Measurements from ENCODE around the gene GPRC5C.
"Not testable (repeated sequence)": the region's sequence is repeated elsewhere in the genome, so short reads cannot be mapped to it uniquely, and the experiment has no call there.

The GPRC5C gene

DNA sequence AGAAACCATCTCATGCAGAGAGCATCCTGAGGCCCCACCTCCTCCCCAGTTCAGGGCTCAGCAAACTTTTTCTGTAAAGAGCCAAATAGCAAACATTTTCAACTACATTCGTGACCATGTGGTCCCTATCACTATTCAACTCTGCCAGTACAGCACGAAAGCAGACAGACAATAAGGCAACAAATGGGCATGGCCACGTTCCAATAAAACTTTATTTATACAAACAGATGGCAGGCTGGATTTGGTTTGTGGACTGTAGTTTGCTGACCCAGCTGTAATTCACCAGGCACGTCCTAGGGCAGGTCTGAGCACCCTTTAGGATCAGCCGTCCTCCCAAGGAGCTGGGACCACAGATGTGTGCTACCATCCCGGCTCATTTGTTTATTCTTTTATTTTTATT is 27.1 kb upstream of the GPRC5C start:
- intact Hi-C loops (cut with DNase I) = no loop called here
- peak in 1 of 10 donors; percentile 43 for DNase-seq

DNA sequence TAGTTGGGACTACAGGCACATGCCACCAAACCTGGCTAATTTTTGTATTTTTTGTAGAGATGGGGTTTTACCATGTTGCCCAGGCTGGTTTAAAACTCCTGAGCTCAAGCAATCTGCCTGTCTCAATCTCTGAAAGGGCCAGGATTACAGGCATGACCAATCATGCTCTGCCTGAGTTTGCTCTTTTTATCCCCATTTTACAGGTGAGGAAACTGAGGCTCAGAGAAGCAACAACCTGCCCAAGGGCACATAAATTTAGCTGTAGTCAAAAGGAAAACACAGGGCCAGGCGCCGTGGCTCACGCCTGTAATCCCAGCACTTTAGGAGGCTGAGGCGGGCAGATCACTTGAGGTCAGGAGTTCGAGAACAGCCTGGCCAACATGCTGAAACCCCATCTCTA is 26.6 kb upstream of the GPRC5C start:
- peak in 1 of 10 donors; percentile 11 for DNase-seq
- intact Hi-C loops (cut with DNase I) = not testable (repeated sequence)

DNA sequence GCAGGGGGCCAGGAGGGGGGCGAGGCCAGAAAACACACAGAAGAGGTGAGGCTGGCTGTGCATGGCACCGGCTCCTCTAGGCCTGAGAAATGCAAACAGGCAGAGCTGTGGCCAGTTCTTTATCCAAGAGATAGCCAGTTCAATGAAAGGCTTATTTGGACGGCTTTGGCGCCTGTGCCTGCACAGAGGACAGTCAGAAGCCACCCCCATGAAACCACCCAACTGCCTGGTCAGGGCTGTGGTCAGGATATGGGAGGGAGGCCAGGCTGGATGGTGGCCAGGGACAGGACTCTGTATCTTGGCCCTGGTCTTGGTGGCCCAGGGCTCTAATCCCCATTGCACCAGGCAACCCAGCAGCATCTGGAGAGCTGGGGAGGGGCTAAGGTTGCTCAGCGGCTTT is 24.5 kb upstream of the GPRC5C start:
- intact Hi-C loops (cut with DNase I) = no loop called here

DNA sequence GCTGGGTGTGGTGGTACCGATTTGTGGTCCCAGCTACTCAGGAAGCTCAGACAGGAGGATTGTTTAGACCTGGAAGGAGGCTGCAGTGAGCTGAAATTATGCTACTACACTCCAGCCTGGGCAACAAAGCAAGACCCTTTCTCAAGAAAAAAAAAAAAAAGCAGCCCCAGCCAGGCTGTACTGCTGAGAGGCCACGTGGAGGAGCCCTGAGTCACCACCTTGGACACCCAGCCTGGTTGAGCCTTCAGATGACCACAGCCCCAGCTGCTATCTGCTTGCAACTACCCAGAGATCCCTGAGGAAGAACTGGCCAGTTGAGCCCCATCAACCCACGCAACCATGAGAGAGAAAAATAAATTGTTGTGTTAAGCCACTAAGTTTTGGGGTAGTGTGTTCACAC is 23.6 kb upstream of the GPRC5C start:
- intact Hi-C loops (cut with DNase I) = no loop called here
- peak in 1 of 10 donors; percentile 43 for DNase-seq

More for the DNA sequence above, 24.5 kb upstream of the GPRC5C start:
- peak in 1 of 10 donors; percentile 56 for DNase-seq

DNA sequence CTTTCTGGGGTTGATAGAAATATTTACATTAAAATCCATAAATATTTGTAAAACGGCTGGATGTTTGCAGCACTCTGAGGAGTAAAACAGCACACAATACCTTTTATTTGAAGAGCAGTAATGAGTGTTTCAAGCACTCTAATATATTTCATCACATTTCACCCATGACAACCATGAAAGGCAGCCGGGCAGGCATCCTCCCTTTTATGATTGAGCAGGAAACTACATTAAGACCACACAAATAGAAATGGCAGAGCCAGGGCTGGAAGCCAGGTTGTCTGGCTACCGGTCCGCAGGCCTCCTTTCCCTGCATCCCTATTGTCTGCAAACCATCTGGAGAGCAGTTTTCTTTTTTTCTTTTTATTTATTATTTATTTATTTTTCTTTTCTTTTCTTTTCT is 23.1 kb upstream of the GPRC5C start:
- peak in 1 of 10 donors; percentile 33 for DNase-seq
- intact Hi-C loops (cut with DNase I) = no loop called here

DNA sequence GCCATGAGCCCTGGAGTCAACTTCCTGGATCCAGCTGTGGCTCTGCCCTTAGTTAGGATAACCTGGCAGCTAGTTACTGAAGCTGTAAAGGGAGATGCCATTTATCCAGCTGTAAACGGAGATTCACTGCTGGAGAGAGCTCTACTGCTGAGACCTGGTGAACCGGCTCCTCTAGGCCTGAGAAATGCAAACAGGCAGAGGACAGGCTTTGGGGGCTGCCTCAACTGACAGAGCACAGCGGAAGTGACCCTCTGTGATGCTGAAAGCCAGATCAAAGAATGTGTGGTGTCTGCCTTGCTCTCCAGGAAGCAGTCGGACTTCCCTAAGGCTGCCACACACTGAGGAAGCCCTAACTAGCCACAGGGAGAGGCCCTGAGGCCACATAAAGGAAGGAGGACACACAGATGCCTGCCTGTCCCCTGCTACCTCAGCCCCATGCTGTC is 21.9 kb upstream of the GPRC5C start:
- DNase-seq = peak in 1 of 10 donors; percentile 1
- intact Hi-C loops (cut with DNase I) = no loop called here

DNA sequence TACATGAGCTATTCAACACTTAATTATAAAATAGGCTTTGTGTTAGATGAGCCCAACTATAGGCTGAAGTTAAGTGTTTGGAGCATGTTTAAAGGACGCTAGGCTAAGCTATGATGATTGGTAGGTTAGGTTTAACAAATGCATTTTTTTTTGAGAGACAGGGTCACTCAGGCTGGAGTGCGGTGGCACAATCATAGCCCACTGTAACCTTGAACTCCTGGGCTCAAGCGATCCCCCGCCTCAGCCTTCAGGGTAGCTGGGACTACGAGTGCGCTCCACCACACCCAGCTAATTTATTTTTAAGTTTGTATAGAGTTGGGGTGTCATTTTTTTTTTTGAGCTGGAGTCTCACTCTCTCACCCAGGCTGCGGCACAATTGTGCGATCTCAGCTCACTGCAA is 19.3 kb upstream of the GPRC5C start:
- intact Hi-C loops (cut with DNase I) = no loop called here
- peak in 1 of 10 donors; percentile 43 for DNase-seq

DNA sequence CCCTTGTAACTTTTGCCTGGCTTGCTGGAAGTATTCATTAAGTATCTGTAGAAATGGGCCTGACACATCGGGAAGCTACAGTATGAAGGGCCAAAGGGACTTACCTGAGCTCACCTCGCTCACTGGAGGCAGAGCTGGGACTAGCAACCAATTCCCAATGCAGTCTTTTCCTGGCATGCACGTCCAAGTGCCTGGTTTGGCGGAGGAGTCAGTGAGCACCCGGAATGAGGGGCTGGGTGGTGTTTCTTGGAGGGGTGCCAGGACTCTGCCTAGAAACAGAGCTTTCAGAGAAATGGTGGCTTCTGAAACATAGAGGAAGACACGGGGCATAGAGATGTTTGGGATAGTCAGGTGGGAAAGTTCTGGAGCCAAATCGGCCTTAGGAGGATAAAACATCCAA is 18.4 kb upstream of the GPRC5C start:
- intact Hi-C loops (cut with DNase I) = no loop called here
- DNase-seq = peak in 2 of 10 donors; percentile 38 to 67

DNA sequence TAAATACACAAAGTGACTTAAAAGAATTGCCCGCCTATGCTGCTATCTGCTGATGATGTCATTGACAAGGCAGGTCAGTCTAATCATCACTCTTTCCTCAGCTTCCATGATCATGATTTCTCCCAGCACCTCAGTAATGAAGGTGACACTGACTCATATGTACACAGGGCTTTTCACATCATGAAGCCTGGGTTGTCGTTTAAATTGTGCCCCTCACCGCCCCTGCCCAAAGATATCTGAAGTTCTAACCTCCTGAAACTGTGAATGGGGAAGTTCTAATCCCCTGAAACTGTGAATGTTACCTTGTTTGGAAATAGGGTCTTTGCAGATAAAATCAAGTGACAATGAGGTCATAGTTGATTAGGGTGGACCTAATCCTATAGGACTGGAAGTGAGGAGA is 17.4 kb upstream of the GPRC5C start:
- DNase-seq = no peak
- intact Hi-C loops (cut with DNase I) = no loop called here

DNA sequence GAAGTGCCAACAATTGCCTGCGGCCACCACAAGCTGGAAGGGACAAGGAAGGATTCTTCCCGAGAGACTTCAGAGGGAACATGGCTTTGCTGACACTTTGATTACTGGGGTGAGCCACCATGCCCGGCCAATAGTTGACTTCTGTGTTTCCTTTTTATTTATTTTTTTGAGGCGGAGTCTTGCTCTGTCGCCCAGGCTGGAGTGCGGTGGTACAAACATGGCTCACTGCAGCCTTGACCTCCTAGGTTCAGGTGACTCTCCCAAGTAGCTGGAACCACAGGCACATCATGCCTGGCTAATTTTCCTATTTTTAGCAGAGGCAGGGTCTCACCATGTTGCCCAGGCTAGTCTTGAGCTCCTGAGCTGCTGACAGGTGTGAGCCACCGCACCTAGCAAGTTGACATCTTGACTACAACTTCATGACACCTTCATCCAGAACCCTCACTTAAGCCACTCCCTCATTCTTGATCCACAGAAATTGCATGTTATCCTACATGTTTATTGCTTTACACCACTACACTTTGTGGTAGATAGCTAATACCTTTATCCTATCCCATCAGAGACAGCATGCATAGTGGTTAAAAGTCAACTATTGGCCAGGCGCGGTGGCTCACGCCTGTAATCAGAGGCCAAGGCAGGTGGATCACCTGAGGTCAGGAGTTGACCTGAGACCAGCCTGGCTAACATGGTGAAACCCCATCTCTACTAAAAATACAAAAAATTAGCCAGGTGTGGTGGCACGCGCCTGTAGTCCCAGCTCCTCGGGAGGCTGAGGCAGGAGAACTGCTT is 16.1 kb upstream of the GPRC5C start:
- peak in 2 of 10 donors; percentile 3 to 33 for DNase-seq
- intact Hi-C loops (cut with DNase I) = no loop called here

DNA sequence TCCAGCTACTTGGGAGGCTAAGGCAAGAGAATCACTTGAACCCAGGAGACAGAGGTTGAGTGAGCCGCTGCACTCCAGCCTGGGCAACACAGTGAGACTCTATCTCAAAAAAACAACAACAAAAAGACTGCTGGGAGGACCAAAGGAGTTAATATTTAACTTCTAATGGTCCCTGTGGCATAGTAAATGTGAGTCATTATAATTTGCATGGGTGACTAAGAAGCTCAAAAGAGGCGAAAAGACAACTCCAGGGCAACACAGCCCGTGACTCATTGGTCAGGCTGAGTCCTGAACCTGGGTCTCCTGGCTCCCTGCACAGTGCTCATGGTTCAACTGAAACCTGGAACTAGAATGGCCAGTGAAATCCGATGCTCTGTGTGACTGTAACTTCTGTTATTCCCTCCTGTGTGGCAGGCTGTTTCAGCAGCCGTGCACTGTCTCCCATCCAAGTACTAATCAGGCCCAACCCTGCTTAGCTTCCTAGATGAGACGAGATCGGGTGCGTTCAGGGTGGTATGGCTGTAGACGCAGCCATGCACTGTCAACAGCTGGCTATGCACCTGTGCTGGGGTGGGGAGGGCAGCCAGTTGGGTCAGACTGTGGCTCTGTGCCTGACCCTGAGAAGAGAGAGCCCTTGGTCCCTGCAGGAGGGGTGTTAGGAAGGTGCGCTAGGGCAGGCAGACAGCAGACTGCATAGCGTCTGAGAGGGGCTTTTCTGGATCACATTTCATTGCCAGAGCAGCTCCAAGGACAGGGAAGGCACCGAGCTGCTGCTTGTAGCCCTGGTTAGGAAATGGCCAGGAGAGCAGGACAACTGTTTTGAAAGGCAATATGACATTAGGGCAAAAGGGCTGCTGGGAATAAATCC is 14.5 kb upstream of the GPRC5C start:
- DNase-seq = peak in 1 of 10 donors; percentile 38
- intact Hi-C loops (cut with DNase I) = no loop called here

DNA sequence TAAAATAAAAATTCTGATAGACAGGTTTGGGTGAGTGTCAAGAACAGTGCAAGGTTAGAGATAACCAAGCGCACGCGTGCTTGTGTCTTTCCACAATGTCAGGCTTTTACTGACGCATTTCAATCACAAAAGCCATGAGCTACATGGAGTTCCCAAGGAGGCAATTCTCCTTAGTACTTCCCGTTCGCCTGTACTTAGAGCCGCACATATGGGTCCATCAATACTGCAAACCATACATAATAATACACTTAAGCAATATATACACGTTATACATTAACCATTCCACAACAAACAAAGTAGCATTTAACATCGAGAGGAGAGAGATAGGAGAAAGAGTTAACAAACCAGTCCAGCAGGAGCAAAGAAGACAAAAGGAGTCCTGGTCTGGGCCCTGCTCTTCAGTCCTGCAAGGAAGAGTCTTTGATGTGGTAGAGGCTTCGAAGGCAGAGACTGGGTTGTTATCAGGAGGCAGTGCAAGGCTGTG is 11.9 kb upstream of the GPRC5C start:
- DNase-seq = no peak

DNA sequence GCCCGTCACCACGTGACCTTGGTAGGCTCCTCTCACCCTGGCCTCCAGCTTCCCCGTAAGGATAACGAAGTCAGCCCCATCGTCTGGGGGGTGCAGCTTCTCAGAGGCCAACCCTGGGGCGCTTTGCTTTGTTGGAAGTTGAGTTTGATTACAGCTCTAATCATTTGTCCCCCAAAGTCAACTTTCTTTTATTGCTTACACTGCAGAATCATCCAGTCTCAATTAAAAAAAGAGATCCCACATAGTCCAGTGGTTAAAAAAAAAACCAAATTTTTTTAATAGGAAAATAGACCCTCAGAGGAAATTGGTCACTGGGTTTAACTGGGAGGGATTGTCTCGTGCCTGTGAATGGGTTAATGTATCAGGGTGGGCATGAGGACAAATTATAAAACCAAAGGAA is 7.8 kb upstream of the GPRC5C start:
- intact Hi-C loops (cut with DNase I) = no loop called here
- peak in 1 of 10 donors; percentile 3 for DNase-seq

More for the DNA sequence above, 11.9 kb upstream of the GPRC5C start:
- intact Hi-C loops (cut with DNase I) = no loop called here

DNA sequence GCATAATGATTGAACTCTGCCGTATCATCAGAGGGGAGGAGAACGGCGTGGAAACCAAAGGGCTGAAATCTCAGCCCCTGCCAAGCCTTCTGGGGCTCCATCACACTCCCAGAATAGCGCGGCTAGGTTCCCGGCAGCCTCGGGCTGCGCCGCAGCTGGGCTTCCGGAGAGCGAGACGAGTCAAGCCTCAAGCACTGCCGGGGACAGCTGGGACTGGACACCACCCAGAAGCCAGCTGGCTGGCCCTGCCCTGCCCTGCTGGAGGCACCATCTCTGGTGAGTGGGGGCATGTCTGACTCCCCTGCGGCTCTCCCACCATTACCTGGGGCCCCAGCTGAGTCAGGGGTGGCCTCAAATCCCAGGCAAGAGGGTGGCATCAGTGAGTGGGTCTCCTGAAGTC is 7.2 kb upstream of the GPRC5C start:
- peak in 1 of 10 donors; percentile 76 for DNase-seq
- intact Hi-C loops (cut with DNase I) = no loop called here

DNA sequence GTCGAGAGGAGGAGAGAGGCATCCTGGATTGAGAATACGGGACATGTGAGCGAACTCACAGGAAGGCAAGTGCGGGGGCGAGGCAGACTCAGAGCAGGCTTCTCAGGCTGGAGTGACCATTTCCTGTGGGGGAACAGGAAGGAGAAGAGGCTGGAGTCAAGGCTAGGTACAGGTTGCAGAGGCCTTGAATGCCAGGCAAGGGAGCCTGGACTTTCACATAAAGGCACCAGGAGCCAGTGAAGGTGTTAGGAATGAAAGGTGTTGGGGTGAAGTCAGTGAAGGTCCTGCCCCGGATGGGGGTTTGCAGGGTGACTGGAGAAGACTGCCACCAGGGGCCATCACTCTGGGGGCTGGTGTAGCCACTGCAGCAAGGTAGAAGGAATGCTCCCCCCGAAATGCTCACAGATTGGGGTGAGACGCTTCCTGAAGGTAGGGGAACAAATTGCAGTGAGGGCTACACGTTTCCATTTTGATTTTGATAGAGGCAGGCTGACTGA is 5.3 kb upstream of the GPRC5C start:
- DNase-seq = no peak

DNA sequence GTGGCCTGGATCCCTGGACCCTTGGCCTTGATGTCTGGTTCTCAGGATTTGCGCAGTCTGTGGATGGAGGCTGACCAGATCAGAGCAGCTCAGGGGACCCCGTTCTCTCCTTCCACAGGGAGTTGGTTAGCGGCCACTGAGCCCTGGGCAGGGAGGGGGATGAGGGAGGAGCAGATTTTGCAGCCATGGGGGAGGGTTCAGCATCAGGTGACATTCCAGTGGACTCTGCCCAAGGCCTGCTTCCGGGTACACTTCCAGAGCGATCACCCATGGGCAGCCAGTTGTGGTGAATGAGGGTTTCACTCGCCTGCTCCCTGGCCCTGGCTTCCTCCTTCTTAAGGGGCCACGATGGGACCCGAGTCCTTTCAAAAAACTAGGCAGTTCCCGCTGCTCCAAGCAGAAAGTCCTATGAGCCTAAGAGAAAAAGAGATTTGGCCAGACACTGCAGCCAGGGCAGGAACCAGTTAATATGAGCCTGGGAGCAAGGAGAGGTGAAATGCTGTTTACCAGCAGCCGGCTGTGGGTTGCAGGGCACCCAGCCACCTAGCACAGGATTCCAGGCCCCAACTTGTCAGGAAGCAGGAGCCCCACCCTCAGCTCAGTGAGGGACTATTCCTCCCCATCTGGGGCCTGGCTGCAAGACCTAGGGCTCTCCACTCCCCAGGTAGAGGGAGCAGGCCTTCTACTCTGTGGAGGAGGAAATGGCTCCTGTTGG is 4.7 kb upstream of the GPRC5C start:
- DNase-seq = no peak
- intact Hi-C loops (cut with DNase I) = no loop called here

More for the DNA sequence above, 5.3 kb upstream of the GPRC5C start:
- intact Hi-C loops (cut with DNase I) = no loop called here

DNA sequence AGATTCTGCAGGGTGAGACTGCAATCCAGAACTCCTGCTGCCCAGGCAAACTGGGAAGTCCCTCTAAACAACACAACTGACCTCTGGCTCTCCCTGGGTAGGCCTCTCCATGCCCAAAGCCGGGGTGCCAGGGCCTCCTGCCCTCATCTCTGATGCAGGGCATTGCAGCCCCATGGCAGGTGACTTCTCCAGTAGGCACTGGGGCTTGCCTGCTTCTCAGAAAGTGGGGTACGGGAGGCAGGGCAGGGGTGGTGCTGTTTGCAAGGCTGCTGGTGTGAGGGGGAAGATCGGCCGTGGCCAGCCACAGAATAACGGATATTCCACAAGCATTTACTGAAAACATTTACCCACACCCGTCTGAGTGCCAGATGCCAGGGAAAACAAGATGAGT is 4.1 kb upstream of the GPRC5C start:
- DNase-seq = no peak
- intact Hi-C loops (cut with DNase I) = no loop called here

DNA sequence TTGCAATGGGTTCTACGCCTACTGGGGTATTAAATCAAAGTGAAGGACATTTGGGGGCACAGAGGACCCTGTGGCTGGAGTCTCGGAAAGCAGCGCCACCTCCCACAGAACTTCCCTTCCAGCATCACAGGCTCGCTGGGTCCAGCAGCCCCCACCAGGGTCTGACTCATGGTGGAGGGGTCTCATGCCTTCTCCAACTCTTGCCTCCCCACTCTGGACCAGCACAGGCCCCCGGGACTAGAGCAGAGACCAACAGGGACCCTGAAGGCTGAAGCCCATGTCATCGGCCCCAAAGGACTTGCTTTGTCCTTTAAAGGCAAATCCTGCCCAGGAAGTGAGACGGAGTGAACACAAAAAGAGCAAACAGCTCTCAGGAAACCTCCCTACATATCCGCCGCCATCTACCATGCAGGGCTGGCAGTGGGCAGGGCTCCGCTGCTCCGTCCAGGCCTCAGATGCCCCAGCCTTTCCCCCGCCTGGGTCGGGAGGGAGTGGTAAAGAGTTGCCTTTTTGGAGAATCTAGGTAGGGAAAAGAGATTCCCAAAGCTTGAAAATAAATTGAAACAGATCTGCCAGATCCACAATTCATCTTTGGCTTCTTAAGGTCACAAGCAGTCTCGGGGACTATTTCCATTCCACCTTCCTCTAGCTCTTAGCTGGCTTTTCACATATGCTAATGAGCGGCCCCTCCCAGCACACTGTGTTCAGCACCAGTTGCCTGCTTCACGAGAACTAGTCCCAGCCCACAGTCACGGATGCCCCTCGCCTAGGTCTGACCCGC is 2.1 kb upstream of the GPRC5C start:
- no peak for DNase-seq
- intact Hi-C loops (cut with DNase I) = no loop called here

DNA sequence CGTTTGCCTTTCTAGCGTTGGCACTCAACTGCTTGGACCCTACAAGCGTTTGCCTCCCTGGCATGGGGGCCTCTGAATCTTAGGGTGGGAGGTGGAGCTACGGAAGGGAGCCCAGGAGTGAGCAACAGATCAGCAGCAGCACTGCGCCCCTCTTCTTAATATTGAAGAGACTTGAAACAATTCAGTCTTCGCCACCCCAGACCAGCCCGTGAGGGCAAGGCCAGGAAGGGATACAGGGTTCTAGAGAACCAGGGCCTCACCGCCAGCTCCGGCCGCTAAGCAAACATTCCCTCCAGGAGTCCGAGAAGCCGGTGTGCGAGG is 1.5 kb upstream of the GPRC5C start:
- intact Hi-C loops (cut with DNase I) = no loop called here
- no peak for DNase-seq

All from posterior cingulate gyrus (tissue), 11 donors.